ENCODE measurements around the gene POLR2L. TPM values are rescaled to one million over a fixed set of nuclear protein-coding genes. Genes with fewer than 3 reads are reported as not detected.

POLR2L gene
- total RNA-seq, 1 experiment from 2014 or later: 211 TPM

DNA sequence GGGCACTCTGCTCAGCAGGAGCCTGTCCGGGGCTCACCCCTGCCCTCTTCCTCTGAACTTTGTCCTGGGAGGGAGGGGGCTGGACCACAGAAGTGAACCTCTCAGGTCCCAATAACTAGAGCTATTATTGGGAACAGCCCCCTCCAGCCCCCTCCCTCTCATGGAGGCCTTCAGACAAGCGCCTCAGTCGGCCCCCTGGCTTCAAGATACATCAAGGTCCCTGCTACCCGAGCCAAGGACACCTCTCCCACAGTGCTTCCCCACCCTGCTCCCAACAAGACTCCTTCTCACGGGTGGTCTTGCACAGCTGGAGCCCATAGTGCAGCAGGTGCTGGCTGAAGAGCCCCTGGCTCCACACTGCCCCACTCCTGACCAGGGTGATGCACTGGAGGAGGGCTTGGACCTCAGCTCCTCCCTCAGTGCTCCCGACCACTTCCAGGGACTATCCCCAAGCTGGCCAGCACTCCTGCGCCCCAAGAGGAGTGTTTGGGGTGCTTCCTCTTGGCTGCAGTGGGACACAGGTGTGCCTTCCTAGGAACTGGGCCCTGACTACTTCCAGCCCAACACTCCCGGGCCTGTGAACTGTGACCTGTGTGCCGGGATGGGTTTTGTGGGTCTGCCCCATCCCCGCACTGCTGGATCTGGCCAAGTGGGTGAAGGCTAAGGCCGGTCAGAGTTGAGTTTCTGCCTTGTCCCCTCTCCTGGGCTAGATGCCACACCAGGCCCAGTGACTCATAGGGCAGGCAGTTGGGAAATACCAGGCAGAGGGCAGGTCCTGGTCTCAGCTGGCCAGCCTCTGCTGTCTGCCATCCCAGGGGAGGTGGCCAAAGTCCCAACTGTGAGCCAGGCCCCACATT lies 21.4 kb downstream of the POLR2L start:
- ChIA-PET RAD21 (ENCODE audit: low non-redundant PET in 1 of 2, low total read pairs in 2 of 2, uncharacterized antibody in 2 of 2, unreplicated experiment in 2 of 2) (no interaction called here), CTCF (no interaction called here), POLR2A (interaction anchor here (0.8 to 2.7 kb wide), 9 partner anchors 7 to 25 kb away, joined by 3 to 45 read pairs (median 9); partner anchors contain the start of genes CD151, CRACR2B and RPLP2)
- Histone ChIP-seq H3K36me3 (ENCODE audit: control insufficient read depth in 1 of 2, insufficient read depth in 2 of 2, low read length in 2 of 2) (no peaks in the 10 kb centered on the region), H4K20me1 (ENCODE audit: insufficient read depth) (no peaks in the 10 kb centered on the region), H3K4me3 (replicated peaks in 1 of 2; ENCODE audit: low read depth in 1 of 2, low read length in 2 of 2) (peak overlapping the region; percentile 65 to 77), H3K9me3 (ENCODE audit: control insufficient read depth in 1 of 2, insufficient read depth in 1 of 2, low read depth in 1 of 2, low read length in 2 of 2) (no peaks in the 10 kb centered on the region), H3K79me2 (ENCODE audit: insufficient read depth, low read length) (peaks cover 22% of the 10 kb centered on the region), H3K27ac (ENCODE audit: low read depth, low read length) (peak overlapping the region; percentile 44), H3K4me2 (ENCODE audit: low read length) (peak overlapping the region; percentile 81), H3K9ac (ENCODE audit: low read length) (peak overlapping the region; percentile 90), H3K27me3 (ENCODE audit: insufficient read depth, low read length) (no peaks in the 10 kb centered on the region), H3K4me1 (ENCODE audit: control insufficient read depth in 1 of 2, insufficient read depth in 2 of 2, low read length in 2 of 2) (peaks cover 34 to 48% of the 10 kb centered on the region in 2 experiments), H3K9me2 (ENCODE audit: insufficient read depth) (no peaks in the 10 kb centered on the region), H2AFZ (ENCODE audit: low read depth, low read length, poor library complexity, severe bottlenecking) (no peak overlapping the region)
- DNase-seq (ENCODE audit: low read depth, low spot score) (no peak), ATAC-seq (peak; percentile 27)
- intact Hi-C loops (cut with micrococcal nuclease): no loop called here
- BruUV-seq (replicated peaks): no TSS peak
- TF ChIP-seq EZH2 (IDR thresholded peaks at IDR 0.05): no peak
- TF ChIP-seq, protein P1, sequence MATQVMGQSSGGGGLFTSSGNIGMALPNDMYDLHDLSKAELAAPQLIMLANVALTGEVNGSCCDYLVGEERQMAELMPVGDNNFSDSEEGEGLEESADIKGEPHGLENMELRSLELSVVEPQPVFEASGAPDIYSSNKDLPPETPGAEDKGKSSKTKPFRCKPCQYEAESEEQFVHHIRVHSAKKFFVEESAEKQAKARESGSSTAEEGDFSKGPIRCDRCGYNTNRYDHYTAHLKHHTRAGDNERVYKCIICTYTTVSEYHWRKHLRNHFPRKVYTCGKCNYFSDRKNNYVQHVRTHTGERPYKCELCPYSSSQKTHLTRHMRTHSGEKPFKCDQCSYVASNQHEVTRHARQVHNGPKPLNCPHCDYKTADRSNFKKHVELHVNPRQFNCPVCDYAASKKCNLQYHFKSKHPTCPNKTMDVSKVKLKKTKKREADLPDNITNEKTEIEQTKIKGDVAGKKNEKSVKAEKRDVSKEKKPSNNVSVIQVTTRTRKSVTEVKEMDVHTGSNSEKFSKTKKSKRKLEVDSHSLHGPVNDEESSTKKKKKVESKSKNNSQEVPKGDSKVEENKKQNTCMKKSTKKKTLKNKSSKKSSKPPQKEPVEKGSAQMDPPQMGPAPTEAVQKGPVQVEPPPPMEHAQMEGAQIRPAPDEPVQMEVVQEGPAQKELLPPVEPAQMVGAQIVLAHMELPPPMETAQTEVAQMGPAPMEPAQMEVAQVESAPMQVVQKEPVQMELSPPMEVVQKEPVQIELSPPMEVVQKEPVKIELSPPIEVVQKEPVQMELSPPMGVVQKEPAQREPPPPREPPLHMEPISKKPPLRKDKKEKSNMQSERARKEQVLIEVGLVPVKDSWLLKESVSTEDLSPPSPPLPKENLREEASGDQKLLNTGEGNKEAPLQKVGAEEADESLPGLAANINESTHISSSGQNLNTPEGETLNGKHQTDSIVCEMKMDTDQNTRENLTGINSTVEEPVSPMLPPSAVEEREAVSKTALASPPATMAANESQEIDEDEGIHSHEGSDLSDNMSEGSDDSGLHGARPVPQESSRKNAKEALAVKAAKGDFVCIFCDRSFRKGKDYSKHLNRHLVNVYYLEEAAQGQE (IDR thresholded peaks at IDR 0.05; ENCODE audit: low read depth): no peak
- no peak for TF ChIP-seq ZFX (IDR thresholded peaks at IDR 0.05)
- TF ChIP-seq ELF1 (IDR thresholded peaks at IDR 0.05; ENCODE audit: borderline replicate concordance, low read depth): no peak
- no peak for TF ChIP-seq CEBPB (IDR thresholded peaks at IDR 0.05; ENCODE audit: low read depth)
- no peak for TF ChIP-seq RAD21 (IDR thresholded peaks at IDR 0.05; ENCODE audit: low read depth)
- TF ChIP-seq SRF (IDR thresholded peaks at IDR 0.05; ENCODE audit: low read depth): no peak
- TF ChIP-seq EZH2phosphoT487 (IDR thresholded peaks at IDR 0.05; ENCODE audit: borderline replicate concordance): no peak
- TF ChIP-seq SP1 (IDR thresholded peaks at IDR 0.05; ENCODE audit: low read depth): no peak
- no peak for TF ChIP-seq YY1 (IDR thresholded peaks at IDR 0.05; ENCODE audit: extremely low read depth, insufficient replicate concordance, low read depth, low read length)
- TF ChIP-seq, protein P2, sequence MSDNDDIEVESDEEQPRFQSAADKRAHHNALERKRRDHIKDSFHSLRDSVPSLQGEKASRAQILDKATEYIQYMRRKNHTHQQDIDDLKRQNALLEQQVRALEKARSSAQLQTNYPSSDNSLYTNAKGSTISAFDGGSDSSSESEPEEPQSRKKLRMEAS (IDR thresholded peaks at IDR 0.05): no peak
